Stimulated activated CD4-positive, alpha-beta T cell treated with anti-CD3 and anti-CD28 coated beads, Interleukin-12 subunit alpha, Interleukin-12 subunit beta, amount 100 ng/mL, for 48 hours (primary cell): ENCODE data around the gene CLCA2.

ENCODE experiments used
- DNase-seq, 3 donors: peaks; one replicate each; pipeline ENCODE4 v3.0.0-alpha.2; 2020; ENCODE audit warnings: low read depth in 2 of 3, low spot score in 1 of 3

The CLCA2 gene

GRCh38 chr1:86429835-86430234 is 5.9 kb downstream of the CLCA2 start:
- peak in 1 of 3 donors; percentile 15 for DNase-seq

DNA sequence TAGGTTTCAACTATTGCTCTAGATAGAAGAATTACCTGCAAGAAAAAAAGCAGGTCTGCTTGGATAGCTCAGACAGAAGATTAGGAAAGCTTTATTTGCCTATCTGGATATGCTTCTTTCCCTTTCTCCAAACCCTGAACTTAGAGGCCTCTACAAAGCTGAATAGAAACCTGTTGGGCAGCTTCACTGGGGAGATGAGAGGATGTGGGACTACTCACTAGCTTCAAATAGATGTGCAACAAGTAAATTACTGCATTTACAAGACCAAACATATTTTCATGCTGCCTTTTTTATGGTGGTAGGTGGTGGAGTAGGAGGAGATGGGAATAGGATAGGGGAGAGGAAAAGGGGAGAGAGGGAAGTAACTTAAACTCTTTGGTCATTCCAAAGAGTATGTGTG is 6.4 kb downstream of the CLCA2 start:
- no peak for DNase-seq

GRCh38 chr1:86434059-86434458 is 10.1 kb downstream of the CLCA2 start:
- no peak for DNase-seq

- DNase-seq: no peak
Measured at GRCh38 chr1:86435327-86435726, 11.4 kb downstream of the CLCA2 start.

- no peak for DNase-seq
Measured at GRCh38 chr1:86436041-86436440, 12.1 kb downstream of the CLCA2 start.

- no peak for DNase-seq
Measured at GRCh38 chr1:86441581-86441980, 17.6 kb downstream of the CLCA2 start.

- DNase-seq: no peak
Measured at GRCh38 chr1:86441997-86442396, 18.0 kb downstream of the CLCA2 start.

DNA sequence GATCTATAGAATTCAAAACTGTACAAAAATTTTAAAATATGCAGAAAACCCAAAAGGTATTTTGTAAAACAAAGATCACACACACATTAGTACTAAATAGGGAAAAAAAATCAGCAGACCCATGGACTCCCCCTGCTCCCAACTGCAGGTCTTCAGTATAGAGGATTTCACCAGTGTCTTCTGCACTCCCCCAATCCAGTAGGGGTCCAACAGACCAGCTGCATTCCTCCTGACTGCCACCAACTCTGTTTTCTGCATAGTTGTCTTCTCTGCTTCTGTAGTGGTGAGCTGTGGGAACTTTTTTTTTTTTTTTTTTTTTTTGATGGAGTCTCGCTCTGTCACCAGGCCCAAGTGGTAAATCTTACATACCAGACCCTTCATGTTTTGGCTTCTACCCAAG is 21.9 kb downstream of the CLCA2 start:
- DNase-seq: no peak

- DNase-seq: no peak
Measured at GRCh38 chr1:86447198-86447790, 23.3 kb downstream of the CLCA2 start.

- no peak for DNase-seq
Measured at GRCh38 chr1:86448670-86449069, 24.7 kb downstream of the CLCA2 start.

- DNase-seq: no peak
Measured at GRCh38 chr1:86449103-86449502, 25.1 kb downstream of the CLCA2 start.

DNA sequence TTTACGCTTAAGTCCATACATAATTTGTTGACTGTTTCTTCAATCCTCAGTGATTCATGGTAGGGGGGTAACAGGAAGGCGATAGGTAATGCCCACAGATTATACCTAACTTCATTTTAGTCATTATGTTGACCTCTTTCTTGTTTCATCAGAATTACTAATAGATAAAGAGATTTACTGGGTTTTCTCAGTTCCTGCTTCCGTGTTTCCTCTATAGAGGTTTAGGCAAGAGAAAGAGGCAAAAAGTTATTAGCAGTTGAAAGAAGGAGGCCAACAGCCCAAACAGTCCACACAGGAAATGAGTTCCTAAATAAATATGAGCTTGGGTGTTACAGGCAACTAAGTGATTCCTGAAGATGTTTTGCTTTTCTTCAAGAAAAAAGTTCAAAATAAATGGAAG is 26.9 kb downstream of the CLCA2 start:
- no peak for DNase-seq

DNA sequence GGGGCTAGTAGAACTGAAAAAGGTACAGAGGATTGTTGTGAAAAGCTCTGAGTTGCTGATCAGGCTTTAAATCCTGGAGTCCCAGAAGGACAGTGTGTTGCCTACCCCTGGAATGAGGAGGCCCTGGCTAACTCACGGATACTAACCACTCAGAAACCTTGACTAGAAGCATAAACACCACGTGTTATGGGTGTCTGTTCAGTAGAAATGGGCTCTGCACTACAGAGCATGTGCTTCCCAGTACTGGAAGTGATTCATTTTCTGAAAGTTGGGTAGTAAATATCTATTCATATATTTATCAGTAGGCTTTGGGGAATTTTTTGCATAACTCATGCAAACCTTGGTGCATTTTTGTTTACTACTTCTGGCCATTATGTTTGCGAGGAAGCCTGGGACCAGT is 29.7 kb downstream of the CLCA2 start:
- no peak for DNase-seq

DNA sequence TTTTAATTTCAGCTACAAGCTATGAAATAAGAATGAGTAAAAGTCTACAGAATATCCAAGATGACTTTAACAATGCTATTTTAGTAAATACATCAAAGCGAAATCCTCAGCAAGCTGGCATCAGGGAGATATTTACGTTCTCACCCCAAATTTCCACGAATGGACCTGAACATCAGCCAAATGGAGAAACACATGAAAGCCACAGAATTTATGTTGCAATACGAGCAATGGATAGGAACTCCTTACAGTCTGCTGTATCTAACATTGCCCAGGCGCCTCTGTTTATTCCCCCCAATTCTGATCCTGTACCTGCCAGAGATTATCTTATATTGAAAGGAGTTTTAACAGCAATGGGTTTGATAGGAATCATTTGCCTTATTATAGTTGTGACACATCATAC is 31.1 kb downstream of the CLCA2 start:
- DNase-seq: no peak

GRCh38 chr1:86460998-86461397 is 37.0 kb downstream of the CLCA2 start:
- DNase-seq: no peak

- no peak for DNase-seq
Measured at GRCh38 chr1:86461482-86461881, 37.5 kb downstream of the CLCA2 start.

GRCh38 chr1:86464819-86465218 is 40.8 kb downstream of the CLCA2 start:
- no peak for DNase-seq

GRCh38 chr1:86466109-86466844 is 42.3 kb downstream of the CLCA2 start:
- DNase-seq: no peak

GRCh38 chr1:86466986-86467385 is 43.0 kb downstream of the CLCA2 start:
- DNase-seq: no peak

DNA sequence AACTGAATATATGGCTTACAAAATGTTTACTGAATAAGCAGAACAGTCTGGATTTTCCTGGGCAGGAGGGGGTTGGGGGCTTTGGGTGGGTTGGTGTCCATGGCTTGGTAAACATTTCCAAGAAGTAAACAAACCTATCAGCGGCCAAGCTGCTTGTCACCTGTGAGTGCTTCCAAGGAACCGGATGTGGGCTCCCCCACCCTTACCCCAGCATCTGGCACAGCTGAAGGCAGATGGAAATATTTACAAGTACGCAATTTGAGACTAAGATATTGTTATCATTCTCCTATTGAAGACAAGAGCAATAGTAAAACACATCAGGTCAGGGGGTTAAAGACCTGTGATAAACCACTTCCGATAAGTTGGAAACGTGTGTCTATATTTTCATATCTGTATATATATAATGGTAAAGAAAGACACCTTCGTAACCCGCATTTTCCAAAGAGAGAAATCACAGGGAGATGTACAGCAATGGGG is 44.6 kb downstream of the CLCA2 start, which contains the start of gene CLCA1:
Gene CLCA1, plus strand, starts transcription at position 427 of the 477 bp plus-strand sequence. Its CDS starts 45 bp downstream, at position 472.
- DNase-seq: no peak

GRCh38 chr1:86470859-86471258 is 46.9 kb downstream of the CLCA2 start:
- DNase-seq: no peak

GRCh38 chr1:86471291-86471690 is 47.3 kb downstream of the CLCA2 start:
- no peak for DNase-seq

DNA sequence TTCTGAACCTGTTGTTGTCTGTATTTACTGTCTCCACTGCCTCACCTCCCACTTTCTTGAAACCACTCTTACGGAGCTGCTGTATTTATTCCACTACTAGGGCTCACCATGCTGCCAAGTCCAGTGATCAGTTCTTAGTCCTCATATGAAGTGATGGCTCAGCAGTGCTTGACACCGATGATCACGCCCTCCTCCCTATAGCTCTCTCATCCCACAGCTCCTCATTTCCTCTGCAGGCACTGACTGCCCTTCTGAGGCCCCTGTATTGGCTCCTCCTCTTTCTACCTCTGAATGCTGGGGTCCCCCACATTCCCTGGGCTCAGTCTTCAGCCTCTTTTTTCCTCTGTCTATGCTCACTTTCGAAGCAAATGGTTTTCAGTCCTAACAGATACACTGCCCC is 48.2 kb downstream of the CLCA2 start:
- no peak for DNase-seq
